ENCODE measurements around the gene PTCD1. TPM values are rescaled to one million over a fixed set of nuclear protein-coding genes. Genes with fewer than 3 reads are reported as not detected.

PTCD1 gene
- total and polyA plus RNA-seq, 2 experiments from 2014 or later: 12.2 to 13.4 TPM

- no peak overlapping the region for H3K4me2 ChIP-seq
- H3F3A ChIP-seq (replicated peaks; ENCODE audit: low read depth): 0 out of 2 replicates have a peak, but pooled peaks cover under 1% of the 10 kb centered on the region
- peaks cover 17% of the 10 kb centered on the region for H3K36me3 ChIP-seq (ENCODE audit: insufficient read depth)
- no peaks in the 10 kb centered on the region for H3K27me3 ChIP-seq (ENCODE audit: insufficient read depth)
- Mint-ChIP-seq H3K27me3 (ENCODE audit: insufficient read depth, low read depth, poor library complexity) (peaks cover 3% of the 10 kb centered on the region), H3K4me1 (no peaks in the 10 kb centered on the region), H3K4me3 (no peak overlapping the region), H3K27ac (no peak overlapping the region), H3K36me3 (ENCODE audit: low read depth) (peaks cover 74% of the 10 kb centered on the region), H3K9me3 (peaks cover 2% of the 10 kb centered on the region; the same call in 1 of the 3 replicates)
- no peaks in the 10 kb centered on the region for H3K79me2 ChIP-seq (replicated peaks; ENCODE audit: insufficient read depth)
- TF ChIP-seq, protein P1, sequence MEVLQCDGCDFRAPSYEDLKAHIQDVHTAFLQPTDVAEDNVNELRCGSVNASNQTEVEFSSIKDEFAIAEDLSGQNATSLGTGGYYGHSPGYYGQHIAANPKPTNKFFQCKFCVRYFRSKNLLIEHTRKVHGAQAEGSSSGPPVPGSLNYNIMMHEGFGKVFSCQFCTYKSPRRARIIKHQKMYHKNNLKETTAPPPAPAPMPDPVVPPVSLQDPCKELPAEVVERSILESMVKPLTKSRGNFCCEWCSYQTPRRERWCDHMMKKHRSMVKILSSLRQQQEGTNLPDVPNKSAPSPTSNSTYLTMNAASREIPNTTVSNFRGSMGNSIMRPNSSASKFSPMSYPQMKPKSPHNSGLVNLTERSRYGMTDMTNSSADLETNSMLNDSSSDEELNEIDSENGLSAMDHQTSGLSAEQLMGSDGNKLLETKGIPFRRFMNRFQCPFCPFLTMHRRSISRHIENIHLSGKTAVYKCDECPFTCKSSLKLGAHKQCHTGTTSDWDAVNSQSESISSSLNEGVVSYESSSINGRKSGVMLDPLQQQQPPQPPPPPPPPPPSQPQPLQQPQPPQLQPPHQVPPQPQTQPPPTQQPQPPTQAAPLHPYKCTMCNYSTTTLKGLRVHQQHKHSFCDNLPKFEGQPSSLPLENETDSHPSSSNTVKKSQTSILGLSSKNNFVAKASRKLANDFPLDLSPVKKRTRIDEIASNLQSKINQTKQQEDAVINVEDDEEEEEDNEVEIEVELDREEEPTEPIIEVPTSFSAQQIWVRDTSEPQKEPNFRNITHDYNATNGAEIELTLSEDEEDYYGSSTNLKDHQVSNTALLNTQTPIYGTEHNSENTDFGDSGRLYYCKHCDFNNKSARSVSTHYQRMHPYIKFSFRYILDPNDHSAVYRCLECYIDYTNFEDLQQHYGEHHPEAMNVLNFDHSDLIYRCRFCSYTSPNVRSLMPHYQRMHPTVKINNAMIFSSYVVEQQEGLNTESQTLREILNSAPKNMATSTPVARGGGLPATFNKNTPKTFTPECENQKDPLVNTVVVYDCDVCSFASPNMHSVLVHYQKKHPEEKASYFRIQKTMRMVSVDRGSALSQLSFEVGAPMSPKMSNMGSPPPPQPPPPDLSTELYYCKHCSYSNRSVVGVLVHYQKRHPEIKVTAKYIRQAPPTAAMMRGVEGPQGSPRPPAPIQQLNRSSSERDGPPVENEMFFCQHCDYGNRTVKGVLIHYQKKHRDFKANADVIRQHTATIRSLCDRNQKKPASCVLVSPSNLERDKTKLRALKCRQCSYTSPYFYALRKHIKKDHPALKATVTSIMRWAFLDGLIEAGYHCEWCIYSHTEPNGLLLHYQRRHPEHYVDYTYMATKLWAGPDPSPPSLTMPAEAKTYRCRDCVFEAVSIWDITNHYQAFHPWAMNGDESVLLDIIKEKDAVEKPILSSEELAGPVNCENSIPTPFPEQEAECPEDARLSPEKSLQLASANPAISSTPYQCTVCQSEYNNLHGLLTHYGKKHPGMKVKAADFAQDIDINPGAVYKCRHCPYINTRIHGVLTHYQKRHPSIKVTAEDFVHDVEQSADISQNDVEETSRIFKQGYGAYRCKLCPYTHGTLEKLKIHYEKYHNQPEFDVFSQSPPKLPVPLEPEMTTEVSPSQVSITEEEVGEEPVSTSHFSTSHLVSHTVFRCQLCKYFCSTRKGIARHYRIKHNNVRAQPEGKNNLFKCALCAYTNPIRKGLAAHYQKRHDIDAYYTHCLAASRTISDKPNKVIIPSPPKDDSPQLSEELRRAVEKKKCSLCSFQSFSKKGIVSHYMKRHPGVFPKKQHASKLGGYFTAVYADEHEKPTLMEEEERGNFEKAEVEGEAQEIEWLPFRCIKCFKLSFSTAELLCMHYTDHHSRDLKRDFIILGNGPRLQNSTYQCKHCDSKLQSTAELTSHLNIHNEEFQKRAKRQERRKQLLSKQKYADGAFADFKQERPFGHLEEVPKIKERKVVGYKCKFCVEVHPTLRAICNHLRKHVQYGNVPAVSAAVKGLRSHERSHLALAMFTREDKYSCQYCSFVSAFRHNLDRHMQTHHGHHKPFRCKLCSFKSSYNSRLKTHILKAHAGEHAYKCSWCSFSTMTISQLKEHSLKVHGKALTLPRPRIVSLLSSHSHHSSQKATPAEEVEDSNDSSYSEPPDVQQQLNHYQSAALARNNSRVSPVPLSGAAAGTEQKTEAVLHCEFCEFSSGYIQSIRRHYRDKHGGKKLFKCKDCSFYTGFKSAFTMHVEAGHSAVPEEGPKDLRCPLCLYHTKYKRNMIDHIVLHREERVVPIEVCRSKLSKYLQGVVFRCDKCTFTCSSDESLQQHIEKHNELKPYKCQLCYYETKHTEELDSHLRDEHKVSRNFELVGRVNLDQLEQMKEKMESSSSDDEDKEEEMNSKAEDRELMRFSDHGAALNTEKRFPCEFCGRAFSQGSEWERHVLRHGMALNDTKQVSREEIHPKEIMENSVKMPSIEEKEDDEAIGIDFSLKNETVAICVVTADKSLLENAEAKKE (CRISPR knock-in tag; IDR thresholded peaks at IDR 0.05): no peak
- TF ChIP-seq ETS1 (IDR thresholded peaks at IDR 0.05): no peak
- no peak for TF ChIP-seq JUNB (IDR thresholded peaks at IDR 0.05; ENCODE audit: unreplicated experiment)
- TF ChIP-seq EZH2phosphoT487 (IDR thresholded peaks at IDR 0.05; ENCODE audit: unreplicated experiment): no peak
- no peak overlapping the region for H3K27ac ChIP-seq (ENCODE audit: low read depth)
- DNase-seq (ENCODE audit: low spot score) (no peak), ATAC-seq (no peak)
- H2AFZ ChIP-seq: no peak overlapping the region
- H4K20me1 ChIP-seq (replicated peaks; ENCODE audit: insufficient read depth): no peaks in the 10 kb centered on the region; the same call in 1 of the 2 replicates
- H3K4me1 ChIP-seq (ENCODE audit: insufficient read depth): no peaks in the 10 kb centered on the region
- no peaks in the 10 kb centered on the region for H3K9me2 ChIP-seq (ENCODE audit: insufficient read depth)
- no peak overlapping the region for H3K4me3 ChIP-seq
Measured at GRCh38 chr7:99429756-99430155, 8.8 kb downstream of the PTCD1 start.

All from GM23338 (cell line).